GM06990 (cell line): Measurements from ENCODE around the gene AFF1.

Experiments used
- DNase-seq: peaks from one replicate; pipeline ENCODE4 v3.0.0-alpha.2; 2011; ENCODE audit not compliant: insufficient read length; ENCODE audit errors: extremely low read depth
- H3K27me3 ChIP-seq: replicated peaks from 2 replicates; pipeline ENCODE4 v1.6.0; 2011; ENCODE audit warnings: low read length; ENCODE audit not compliant: control insufficient read depth, insufficient read depth
- H3K36me3 ChIP-seq: 2 replicates; pipeline ENCODE4 v1.5.1; 2011; ENCODE audit warnings: low read length; ENCODE audit not compliant: control insufficient read depth, insufficient read depth
- H3K4me3 ChIP-seq: replicated peaks from 2 replicates; pipeline ENCODE4 v1.5.1; 2011; ENCODE audit warnings: low read depth, mild to moderate bottlenecking, control low read depth, low read length
- TF ChIP-seq, protein P1 (sequence below): IDR thresholded peaks from 2 replicates; pipeline ENCODE4 v1.5.1; 2011; ENCODE audit warnings: low read length, control low read depth, mild to moderate bottlenecking, inconsistent platforms; ENCODE audit not compliant: insufficient read depth, poor library complexity, severe bottlenecking

Gene AFF1

DNA sequence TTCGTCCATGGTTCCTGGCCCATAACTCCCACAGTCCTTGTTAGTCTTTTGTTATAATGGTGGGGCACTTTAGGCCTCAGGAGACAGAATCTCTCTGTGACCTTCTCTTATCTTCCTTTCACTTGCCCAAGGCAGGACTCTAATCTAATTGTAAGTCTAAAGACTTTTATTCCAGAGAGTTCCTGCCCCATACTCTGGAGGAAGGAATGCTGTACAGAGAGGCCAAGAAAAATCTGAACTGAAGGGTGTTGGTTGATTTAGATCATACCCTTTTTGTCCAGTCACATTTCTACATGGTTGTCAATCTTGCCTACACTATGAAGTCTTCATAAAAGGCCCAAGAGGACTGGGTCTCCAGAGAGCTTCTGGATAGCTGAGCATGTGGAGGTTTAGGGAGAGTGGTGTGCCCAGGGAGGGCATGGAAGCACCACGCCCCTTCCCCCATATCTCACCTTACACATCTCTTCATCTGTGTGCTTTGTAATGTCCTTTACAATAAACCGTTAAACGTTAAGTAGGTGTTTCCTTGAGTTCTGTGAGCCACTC, 84.5 kb downstream of the AFF1 start:
- Histone ChIP-seq H3K27me3 (no peaks in the 10 kb centered on the region), H3K36me3 (no peaks in the 10 kb centered on the region), H3K4me3 (no peak overlapping the region)
- TF ChIP-seq, protein P1, sequence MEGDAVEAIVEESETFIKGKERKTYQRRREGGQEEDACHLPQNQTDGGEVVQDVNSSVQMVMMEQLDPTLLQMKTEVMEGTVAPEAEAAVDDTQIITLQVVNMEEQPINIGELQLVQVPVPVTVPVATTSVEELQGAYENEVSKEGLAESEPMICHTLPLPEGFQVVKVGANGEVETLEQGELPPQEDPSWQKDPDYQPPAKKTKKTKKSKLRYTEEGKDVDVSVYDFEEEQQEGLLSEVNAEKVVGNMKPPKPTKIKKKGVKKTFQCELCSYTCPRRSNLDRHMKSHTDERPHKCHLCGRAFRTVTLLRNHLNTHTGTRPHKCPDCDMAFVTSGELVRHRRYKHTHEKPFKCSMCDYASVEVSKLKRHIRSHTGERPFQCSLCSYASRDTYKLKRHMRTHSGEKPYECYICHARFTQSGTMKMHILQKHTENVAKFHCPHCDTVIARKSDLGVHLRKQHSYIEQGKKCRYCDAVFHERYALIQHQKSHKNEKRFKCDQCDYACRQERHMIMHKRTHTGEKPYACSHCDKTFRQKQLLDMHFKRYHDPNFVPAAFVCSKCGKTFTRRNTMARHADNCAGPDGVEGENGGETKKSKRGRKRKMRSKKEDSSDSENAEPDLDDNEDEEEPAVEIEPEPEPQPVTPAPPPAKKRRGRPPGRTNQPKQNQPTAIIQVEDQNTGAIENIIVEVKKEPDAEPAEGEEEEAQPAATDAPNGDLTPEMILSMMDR, result no peak
- no peak for DNase-seq

DNA sequence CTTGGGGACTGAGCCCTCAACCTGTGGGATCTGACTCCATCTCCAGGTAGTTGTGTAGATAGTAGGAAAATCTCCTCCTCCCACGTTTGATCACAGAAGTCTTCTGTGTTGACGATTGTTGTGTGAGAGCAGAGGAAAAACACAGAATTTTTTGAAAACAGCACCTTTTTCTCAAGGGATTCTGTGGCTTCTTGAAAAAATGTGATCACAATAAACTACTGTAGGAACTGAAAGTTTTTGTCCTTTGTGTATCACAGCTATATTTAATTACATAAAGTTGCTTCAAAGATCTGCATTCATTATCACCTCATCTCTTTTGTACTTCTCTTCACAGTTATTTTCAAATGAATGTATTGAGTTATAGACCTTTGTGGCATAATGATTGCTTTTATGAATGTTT, 85.1 kb downstream of the AFF1 start:
- no peak overlapping the region for H3K4me3 ChIP-seq
- DNase-seq, result no peak
- no peaks in the 10 kb centered on the region for H3K27me3 ChIP-seq
- no peaks in the 10 kb centered on the region for H3K36me3 ChIP-seq
- TF ChIP-seq, protein P1, result no peak

DNA sequence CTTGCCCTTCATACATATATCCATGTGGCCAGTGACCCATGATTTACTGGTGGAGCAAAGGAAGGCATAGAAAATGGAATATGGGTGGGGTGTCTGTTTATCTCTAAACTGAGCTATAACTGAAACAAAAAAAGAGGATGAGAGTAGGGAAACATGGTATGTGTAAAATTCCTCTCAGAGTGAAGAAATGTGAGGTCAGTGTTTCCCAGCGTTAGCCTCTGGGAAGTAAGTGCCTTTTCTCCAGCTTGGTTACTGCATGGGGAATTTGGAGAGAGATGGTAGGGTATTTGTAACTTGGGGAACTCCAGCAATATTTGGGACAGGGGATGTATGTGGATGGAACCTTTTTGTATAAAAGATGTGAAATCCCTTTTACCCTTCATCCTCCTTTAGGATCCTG, 89.4 kb downstream of the AFF1 start:
- no peak for DNase-seq
- H3K27me3 ChIP-seq, result no peaks in the 10 kb centered on the region
- TF ChIP-seq, protein P1, result no peak
- H3K36me3 ChIP-seq, result no peaks in the 10 kb centered on the region
- no peak overlapping the region for H3K4me3 ChIP-seq

DNA sequence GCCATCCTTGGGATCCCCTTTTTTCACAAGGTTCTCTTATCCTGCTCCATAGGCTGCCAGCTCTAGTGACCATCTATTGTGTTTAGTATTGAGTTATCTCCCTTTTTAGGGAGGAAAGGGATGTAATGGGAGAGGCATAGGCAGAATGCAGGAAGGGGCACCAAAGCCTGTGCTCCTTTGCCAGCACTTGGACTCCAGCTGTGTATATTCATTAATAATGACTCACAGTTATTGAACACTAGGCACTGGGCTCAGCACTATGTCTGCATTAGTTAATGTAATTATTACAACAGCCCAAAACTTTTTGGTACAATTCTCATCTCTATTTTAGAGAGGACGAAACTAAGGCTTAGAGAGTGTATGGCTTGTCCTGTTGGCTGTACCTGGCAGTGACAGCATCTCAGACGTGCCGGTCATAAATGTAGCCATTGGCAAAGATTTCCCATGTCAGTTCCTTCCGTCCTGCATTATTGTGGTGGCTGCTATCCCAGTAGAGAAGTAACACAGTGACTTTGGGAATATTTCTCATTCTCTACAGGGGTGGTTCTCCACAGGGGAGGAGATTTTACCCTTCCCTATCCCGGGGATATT, 90.3 kb downstream of the AFF1 start:
- Histone ChIP-seq H3K27me3 (no peaks in the 10 kb centered on the region), H3K36me3 (no peaks in the 10 kb centered on the region), H3K4me3 (no peak overlapping the region)
- DNase-seq, result no peak
- TF ChIP-seq, protein P1, result no peak

DNA sequence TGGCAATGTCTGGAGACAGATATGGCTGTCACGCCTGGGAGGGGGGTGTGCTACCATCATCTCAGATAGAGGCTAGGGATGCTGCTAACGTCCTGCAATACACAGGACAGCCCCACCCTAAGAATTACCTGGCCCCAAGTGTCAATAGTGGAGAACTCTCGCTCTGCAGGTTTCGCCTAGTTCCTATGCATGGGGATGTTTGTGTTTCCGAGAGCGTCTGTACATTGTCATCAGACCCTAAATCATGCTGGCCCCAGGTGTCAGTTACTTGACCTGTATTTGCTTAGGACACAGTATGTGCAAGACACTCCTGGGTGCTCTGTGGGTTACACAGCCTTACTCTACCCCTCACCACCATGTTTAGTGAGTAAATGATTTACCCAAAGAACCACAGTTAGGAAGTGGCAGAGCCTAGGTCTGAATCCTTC, 90.8 kb downstream of the AFF1 start:
- DNase-seq, result no peak
- TF ChIP-seq, protein P1, result no peak
- no peaks in the 10 kb centered on the region for H3K36me3 ChIP-seq
- H3K27me3 ChIP-seq, result no peaks in the 10 kb centered on the region
- H3K4me3 ChIP-seq, result no peak overlapping the region
